ENCODE measurements around the gene TEX14. TPM values are rescaled to one million over a fixed set of nuclear protein-coding genes. Genes with fewer than 3 reads are reported as not detected.
"Not testable (repeated sequence)": the region's sequence is repeated elsewhere in the genome, so short reads cannot be mapped to it uniquely, and the experiment has no call there.

The TEX14 gene
- total RNA-seq, 1 donor from 2014 or later, result 0.34 TPM

- Mint-ChIP-seq H3K9me3 (peaks cover 4% of the 10 kb centered on the region), H3K27ac (no peak overlapping the region), H3K27me3 (ENCODE audit: low read depth) (no peaks in the 10 kb centered on the region), H3K36me3 (peaks cover 15% of the 10 kb centered on the region), H3K4me3 (no peak overlapping the region), H3K4me1 (peaks cover 24% of the 10 kb centered on the region)
- DNase-seq (ENCODE audit: low spot score in 2 of 2, unreplicated experiment in 2 of 2), result no peak
- TF ChIP-seq, protein P1, sequence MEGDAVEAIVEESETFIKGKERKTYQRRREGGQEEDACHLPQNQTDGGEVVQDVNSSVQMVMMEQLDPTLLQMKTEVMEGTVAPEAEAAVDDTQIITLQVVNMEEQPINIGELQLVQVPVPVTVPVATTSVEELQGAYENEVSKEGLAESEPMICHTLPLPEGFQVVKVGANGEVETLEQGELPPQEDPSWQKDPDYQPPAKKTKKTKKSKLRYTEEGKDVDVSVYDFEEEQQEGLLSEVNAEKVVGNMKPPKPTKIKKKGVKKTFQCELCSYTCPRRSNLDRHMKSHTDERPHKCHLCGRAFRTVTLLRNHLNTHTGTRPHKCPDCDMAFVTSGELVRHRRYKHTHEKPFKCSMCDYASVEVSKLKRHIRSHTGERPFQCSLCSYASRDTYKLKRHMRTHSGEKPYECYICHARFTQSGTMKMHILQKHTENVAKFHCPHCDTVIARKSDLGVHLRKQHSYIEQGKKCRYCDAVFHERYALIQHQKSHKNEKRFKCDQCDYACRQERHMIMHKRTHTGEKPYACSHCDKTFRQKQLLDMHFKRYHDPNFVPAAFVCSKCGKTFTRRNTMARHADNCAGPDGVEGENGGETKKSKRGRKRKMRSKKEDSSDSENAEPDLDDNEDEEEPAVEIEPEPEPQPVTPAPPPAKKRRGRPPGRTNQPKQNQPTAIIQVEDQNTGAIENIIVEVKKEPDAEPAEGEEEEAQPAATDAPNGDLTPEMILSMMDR (IDR thresholded peaks at IDR 0.05; ENCODE audit: unreplicated experiment), result no peak
Observed at GRCh38 chr17:58694826-58695225, 3.0 kb upstream of the TEX14 start.

GRCh38 chr17:58694302-58694701 is 2.5 kb upstream of the TEX14 start:
- H3K27ac Mint-ChIP-seq, result no peak overlapping the region
- TF ChIP-seq, protein P1 (IDR thresholded peaks at IDR 0.05; ENCODE audit: unreplicated experiment), result no peak
- H3K4me3 Mint-ChIP-seq, result no peak overlapping the region
- no peak for DNase-seq (ENCODE audit: low spot score in 2 of 2, unreplicated experiment in 2 of 2)
- peaks cover 24% of the 10 kb centered on the region for H3K4me1 Mint-ChIP-seq
- H3K27me3 Mint-ChIP-seq (ENCODE audit: low read depth), result no peaks in the 10 kb centered on the region
- peaks cover 9% of the 10 kb centered on the region for H3K36me3 Mint-ChIP-seq
- H3K9me3 Mint-ChIP-seq, result peaks cover under 1% of the 10 kb centered on the region

DNA sequence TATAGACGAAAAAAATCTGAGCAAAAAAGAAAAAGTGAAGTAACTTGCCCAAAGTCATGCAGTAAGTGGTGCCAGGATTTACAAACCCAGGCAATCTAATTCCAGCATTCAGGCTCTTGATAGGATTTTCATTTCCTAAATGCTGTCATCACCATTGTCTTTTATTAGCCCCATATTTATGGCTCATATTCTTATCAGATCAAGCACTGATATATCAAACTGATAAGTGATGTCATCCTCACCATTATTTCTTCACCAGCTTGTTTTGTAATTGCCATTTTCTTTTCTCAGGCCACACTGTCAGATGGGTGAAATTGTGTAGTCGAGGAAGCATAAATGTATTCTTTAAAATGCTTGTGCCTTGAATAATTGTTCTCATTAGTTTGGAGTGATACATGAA is 1.9 kb upstream of the TEX14 start:
- Mint-ChIP-seq H3K4me3 (peak overlapping the region; percentile 79), H3K36me3 (peaks cover 7% of the 10 kb centered on the region), H3K27ac (peak overlapping the region; percentile 59), H3K9me3 (no peaks in the 10 kb centered on the region), H3K4me1 (peaks cover 24% of the 10 kb centered on the region), H3K27me3 (ENCODE audit: low read depth) (no peaks in the 10 kb centered on the region)
- TF ChIP-seq, protein P1 (IDR thresholded peaks at IDR 0.05; ENCODE audit: unreplicated experiment), result no peak
- DNase-seq (ENCODE audit: low spot score in 2 of 2, unreplicated experiment in 2 of 2), result no peak

DNA sequence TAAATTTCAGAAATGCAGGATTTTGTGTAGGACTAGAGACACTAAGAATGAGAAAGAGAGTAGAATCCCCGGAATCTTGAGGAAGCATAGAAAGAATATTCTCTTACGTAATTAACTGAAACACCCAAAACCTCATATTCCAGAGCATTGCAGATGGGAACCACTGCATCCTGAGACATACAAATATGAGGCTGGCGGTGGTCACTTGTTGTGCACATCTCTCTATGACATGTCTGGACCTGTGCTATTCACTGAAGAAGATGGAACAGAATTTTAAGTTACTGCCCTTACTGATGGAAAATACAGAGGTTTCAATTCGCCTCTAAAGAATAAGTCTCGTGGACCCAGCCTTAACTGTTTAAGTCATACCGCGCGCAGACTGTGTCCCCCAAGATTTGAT is 1.4 kb upstream of the TEX14 start:
- H3K27ac Mint-ChIP-seq, result peak overlapping the region; percentile 95
- H3K4me1 Mint-ChIP-seq, result peaks cover 24% of the 10 kb centered on the region
- no peaks in the 10 kb centered on the region for H3K27me3 Mint-ChIP-seq (ENCODE audit: low read depth)
- H3K4me3 Mint-ChIP-seq, result peak overlapping the region; percentile 79
- H3K9me3 Mint-ChIP-seq, result no peaks in the 10 kb centered on the region
- TF ChIP-seq, protein P1 (IDR thresholded peaks at IDR 0.05; ENCODE audit: unreplicated experiment), result no peak
- no peak for DNase-seq (ENCODE audit: low spot score in 2 of 2, unreplicated experiment in 2 of 2)
- peaks cover 7% of the 10 kb centered on the region for H3K36me3 Mint-ChIP-seq

- peak within 1 kb of the TSS; percentile 79 for H3K4me3 Mint-ChIP-seq
- no peaks in the 10 kb centered on the region for H3K27me3 Mint-ChIP-seq (ENCODE audit: low read depth)
- H3K36me3 Mint-ChIP-seq, result peaks cover 7% of the 10 kb centered on the region
- H3K4me1 Mint-ChIP-seq, result peaks cover 26% of the 10 kb centered on the region
- H3K9me3 Mint-ChIP-seq, result no peaks in the 10 kb centered on the region
- peak; percentile 51 to 70 for DNase-seq (ENCODE audit: low spot score in 2 of 2, unreplicated experiment in 2 of 2)
- peak within 1 kb of the TSS; percentile 95 for H3K27ac Mint-ChIP-seq
- TF ChIP-seq, protein P1 (IDR thresholded peaks at IDR 0.05; ENCODE audit: unreplicated experiment), result no peak
Observed at GRCh38 chr17:58692239-58693055, 602 bp upstream of the TEX14 start, which contains the start of gene RAD51C. TSS of gene RAD51C (plus strand) at chr17:58692602. CDS start at chr17:58692644, 42 bp downstream.

GRCh38 chr17:58690033-58690432 is 1.8 kb downstream of the TEX14 start:
- H3K4me1 Mint-ChIP-seq, result peaks cover 32% of the 10 kb centered on the region
- H3K4me3 Mint-ChIP-seq; H3K27ac Mint-ChIP-seq; DNase-seq (ENCODE audit: low spot score in 2 of 2, unreplicated experiment in 2 of 2); H3K36me3 Mint-ChIP-seq; H3K9me3 Mint-ChIP-seq; H3K27me3 Mint-ChIP-seq (ENCODE audit: low read depth): not testable (repeated sequence)
